ENCODE measurements around the gene SSUH2. TPM values are rescaled to one million over a fixed set of nuclear protein-coding genes. Genes with fewer than 3 reads are reported as not detected.

Gene SSUH2
- total and polyA plus RNA-seq, 9 of the 15 experiments (the other 6 are each of a cell fraction or from before 2014, with no cell fraction given), result 0.04 to 0.17 (median 0.04) TPM; not detected in 6

DNA sequence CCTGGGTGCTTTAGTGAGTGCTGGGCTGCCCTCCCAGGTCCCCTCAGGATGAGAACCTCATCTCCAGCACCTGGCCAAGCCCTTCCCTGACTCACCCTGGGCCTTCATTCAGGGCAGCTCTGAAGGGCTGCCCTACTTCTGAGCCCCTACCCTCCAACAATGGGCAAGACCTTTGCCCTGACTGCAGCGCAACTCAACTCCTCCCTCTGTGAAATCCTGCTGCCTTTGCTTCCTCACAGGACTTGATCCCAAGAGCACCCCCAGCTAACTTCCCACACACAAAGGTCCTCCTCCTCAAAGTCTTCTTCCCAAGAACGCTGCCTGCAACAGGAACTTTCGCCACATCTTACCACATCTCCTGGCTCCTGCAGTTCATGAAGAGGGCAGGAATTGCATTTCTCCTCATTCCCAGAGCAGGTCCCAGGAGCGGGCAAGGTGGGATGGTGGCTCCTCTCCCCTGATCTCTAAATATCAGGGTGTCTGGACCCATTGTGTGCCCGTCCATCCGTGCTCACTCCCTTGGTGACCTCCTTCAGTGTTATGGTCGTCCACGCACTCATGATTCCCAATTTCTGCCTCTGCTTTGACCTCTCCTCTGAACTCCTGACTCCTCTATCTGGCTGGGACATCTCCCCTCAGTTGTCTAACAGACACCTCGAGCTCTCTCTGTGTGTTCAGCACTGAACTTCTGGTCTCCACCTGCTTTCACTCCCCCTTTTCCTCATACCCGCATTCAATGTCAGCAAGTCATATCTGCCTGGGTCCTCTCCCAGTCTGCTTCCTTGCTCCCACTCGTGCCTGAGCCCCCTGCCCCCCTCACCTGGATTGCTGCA is 4.5 kb upstream of the SSUH2 start (continued):
- TF ChIP-seq, protein P1, sequence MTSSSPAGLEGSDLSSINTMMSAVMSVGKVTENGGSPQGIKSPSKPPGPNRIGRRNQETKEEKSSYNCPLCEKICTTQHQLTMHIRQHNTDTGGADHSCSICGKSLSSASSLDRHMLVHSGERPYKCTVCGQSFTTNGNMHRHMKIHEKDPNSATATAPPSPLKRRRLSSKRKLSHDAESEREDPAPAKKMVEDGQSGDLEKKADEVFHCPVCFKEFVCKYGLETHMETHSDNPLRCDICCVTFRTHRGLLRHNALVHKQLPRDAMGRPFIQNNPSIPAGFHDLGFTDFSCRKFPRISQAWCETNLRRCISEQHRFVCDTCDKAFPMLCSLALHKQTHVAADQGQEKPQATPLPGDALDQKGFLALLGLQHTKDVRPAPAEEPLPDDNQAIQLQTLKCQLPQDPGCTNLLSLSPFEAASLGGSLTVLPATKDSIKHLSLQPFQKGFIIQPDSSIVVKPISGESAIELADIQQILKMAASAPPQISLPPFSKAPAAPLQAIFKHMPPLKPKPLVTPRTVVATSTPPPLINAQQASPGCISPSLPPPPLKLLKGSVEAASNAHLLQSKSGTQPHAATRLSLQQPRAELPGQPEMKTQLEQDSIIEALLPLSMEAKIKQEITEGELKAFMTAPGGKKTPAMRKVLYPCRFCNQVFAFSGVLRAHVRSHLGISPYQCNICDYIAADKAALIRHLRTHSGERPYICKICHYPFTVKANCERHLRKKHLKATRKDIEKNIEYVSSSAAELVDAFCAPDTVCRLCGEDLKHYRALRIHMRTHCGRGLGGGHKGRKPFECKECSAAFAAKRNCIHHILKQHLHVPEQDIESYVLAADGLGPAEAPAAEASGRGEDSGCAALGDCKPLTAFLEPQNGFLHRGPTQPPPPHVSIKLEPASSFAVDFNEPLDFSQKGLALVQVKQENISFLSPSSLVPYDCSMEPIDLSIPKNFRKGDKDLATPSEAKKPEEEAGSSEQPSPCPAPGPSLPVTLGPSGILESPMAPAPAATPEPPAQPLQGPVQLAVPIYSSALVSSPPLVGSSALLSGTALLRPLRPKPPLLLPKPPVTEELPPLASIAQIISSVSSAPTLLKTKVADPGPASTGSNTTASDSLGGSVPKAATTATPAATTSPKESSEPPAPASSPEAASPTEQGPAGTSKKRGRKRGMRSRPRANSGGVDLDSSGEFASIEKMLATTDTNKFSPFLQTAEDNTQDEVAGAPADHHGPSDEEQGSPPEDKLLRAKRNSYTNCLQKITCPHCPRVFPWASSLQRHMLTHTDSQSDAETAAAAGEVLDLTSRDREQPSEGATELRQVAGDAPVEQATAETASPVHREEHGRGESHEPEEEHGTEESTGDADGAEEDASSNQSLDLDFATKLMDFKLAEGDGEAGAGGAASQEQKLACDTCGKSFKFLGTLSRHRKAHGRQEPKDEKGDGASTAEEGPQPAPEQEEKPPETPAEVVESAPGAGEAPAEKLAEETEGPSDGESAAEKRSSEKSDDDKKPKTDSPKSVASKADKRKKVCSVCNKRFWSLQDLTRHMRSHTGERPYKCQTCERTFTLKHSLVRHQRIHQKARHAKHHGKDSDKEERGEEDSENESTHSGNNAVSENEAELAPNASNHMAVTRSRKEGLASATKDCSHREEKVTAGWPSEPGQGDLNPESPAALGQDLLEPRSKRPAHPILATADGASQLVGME (CRISPR knock-in tag; IDR thresholded peaks at IDR 0.05), result no peak

All from K562 (cell line).